GM19328 (cell line): Measurements from ENCODE around the gene ANP32B.

Experiments
- ATAC-seq: cut with Tn5 transposase; IDR thresholded peaks from one replicate; pipeline ENCODE4 v1.9.1; 2021; ENCODE audit warnings: mild to moderate bottlenecking, moderate library complexity; ENCODE audit not compliant: unreplicated experiment

The ANP32B gene

GRCh38 chr9:98057138-98057799 is 74.1 kb downstream of the ANP32B start:
- no peak for ATAC-seq

GRCh38 chr9:98062161-98062560 is 79.0 kb downstream of the ANP32B start:
- no peak for ATAC-seq

GRCh38 chr9:98064623-98065392 is 81.7 kb downstream of the ANP32B start:
- no peak for ATAC-seq
